Ovary (tissue), 3 donors: ENCODE measurements around the gene ADAMTS17.

Experiments used
- CTCF ChIP-seq, 3 donors: fragments of 450-650 bp in 2 of 3; fragments of 200-600 bp in 1 of 3; IDR thresholded peaks; one replicate each; pipeline versions ENCODE4 v1.5.1 to v1.8.0; 2016 to 2022; ENCODE audit warnings: antibody characterized with exemption in 3 of 3, mild to moderate bottlenecking in 1 of 3
- POLR2A ChIP-seq: fragments of 450-650 bp; IDR thresholded peaks from one replicate; pipeline ENCODE4 v1.6.1; 2017; ENCODE audit warnings: antibody characterized with exemption, mild to moderate bottlenecking, moderate library complexity
- donor health status: DM: no; HTN: no; CAD: no.

GRCh38 chr15:100385300-100386050 lies 43.7 kb upstream of the ADAMTS17 start:
- TF ChIP-seq CTCF (IDR thresholded peaks at IDR 0.05) (no peak), POLR2A (no peak)
